IMR-90 (cell line): ENCODE results near the gene COL28A1. TPM values are rescaled to one million over a fixed set of nuclear protein-coding genes. Genes with fewer than 3 reads are reported as not detected.

Source experiments
- ATAC-seq: fragments of 200-7000 bp; cut with Tn5 transposase; 2 replicates; pipeline ENCODE4 v1.9.1; 2020; ENCODE audit warnings: low read depth, mild to moderate bottlenecking, moderate library complexity
- BruUV-seq: library from RNA; stranded (reverse); fragments of 400-500 nt; replicated peaks from 2 replicates; lab custom pipeline; 2021; lab: Mats Ljungman, UMichigan
- CTCF ChIA-PET: fragments of 300-600 bp; formaldehyde crosslinking; extraction: SDS; loops from one replicate; lab custom pipeline; 2021; ENCODE audit warnings: antibody characterized with exemption; lab: Yijun Ruan, JAX
- POLR2A ChIA-PET: fragments of 300-600 bp; sonication (Branson Sonifier 250); formaldehyde crosslinking; loops from one replicate; lab custom pipeline; 2022; ENCODE audit warnings: antibody characterized with exemption; ENCODE audit not compliant: unreplicated experiment; lab: Charles Lee
- DNase-seq: peaks from one replicate; pipeline ENCODE4 v3.0.0; 2013
- H2AFZ ChIP-seq: replicated peaks from 2 replicates; pipeline ENCODE3; 2013; ENCODE audit warnings: low read length, mild to moderate bottlenecking; ENCODE audit not compliant: poor library complexity
- H2AK5ac ChIP-seq: 2 replicates; pipeline ENCODE4 v1.6.1; 2013; ENCODE audit warnings: low read depth, low read length, inconsistent platforms
- H2AK9ac ChIP-seq: replicated peaks from 2 replicates; pipeline ENCODE3; 2013; ENCODE audit warnings: mild to moderate bottlenecking, low read depth, low read length, moderate library complexity; ENCODE audit not compliant: poor library complexity
- H2BK120ac ChIP-seq: 2 replicates; pipeline ENCODE4 v1.6.1; 2013; ENCODE audit warnings: low read depth, low read length, inconsistent platforms
- H2BK15ac ChIP-seq: 3 replicates; pipeline ENCODE4 v1.6.1; 2013; ENCODE audit warnings: low read depth, low read length, inconsistent platforms
- H2BK20ac ChIP-seq: 2 replicates; pipeline ENCODE4 v1.6.1; 2013; ENCODE audit warnings: low read depth, mild to moderate bottlenecking, inconsistent platforms, low read length, moderate library complexity
- H2BK5ac ChIP-seq: 2 replicates; pipeline ENCODE4 v1.6.1; 2013; ENCODE audit warnings: mild to moderate bottlenecking, low read depth, low read length, inconsistent platforms; ENCODE audit not compliant: poor library complexity, severe bottlenecking
- H3K14ac ChIP-seq: replicated peaks from 2 replicates; pipeline ENCODE4 v1.6.1; 2013; ENCODE audit warnings: low read depth, low read length, inconsistent platforms
- H3K18ac ChIP-seq: 2 replicates; pipeline ENCODE4 v1.6.1; 2013; ENCODE audit warnings: low read depth, low read length, control low read depth
- H3K23ac ChIP-seq: 2 replicates; pipeline ENCODE4 v1.6.1; 2013; ENCODE audit warnings: low read depth, low read length, inconsistent platforms
- H3K27ac ChIP-seq: 2 replicates; pipeline ENCODE4 v1.5.1; 2013; ENCODE audit warnings: mild to moderate bottlenecking, control low read depth, low read length; ENCODE audit not compliant: insufficient read depth
- H3K27me3 ChIP-seq: 2 replicates; pipeline ENCODE4 v1.6.1; 2013; ENCODE audit warnings: low read length; ENCODE audit not compliant: control insufficient read depth, insufficient read depth
- H3K36me3 ChIP-seq: 2 replicates; pipeline ENCODE4 v1.6.1; 2013; ENCODE audit warnings: low read length, mixed read lengths; ENCODE audit not compliant: control insufficient read depth, insufficient read depth
- H3K4ac ChIP-seq: 2 replicates; pipeline ENCODE4 v1.6.1; 2013; ENCODE audit warnings: low read depth, low read length, inconsistent platforms
- H3K4me1 ChIP-seq: 2 replicates; pipeline ENCODE4 v1.6.1; 2013; ENCODE audit warnings: low read length, mixed read lengths; ENCODE audit not compliant: control insufficient read depth, insufficient read depth
- H3K4me2 ChIP-seq: 2 replicates; pipeline ENCODE4 v1.6.1; 2013; ENCODE audit warnings: low read depth, mild to moderate bottlenecking, control low read depth, low read length, moderate library complexity
- H3K4me3 ChIP-seq: 2 replicates; pipeline ENCODE4 v1.5.1; 2013; ENCODE audit warnings: low read depth, mild to moderate bottlenecking, control low read depth, low read length, moderate library complexity; ENCODE audit not compliant: insufficient read depth
- H3K56ac ChIP-seq: 2 replicates; pipeline ENCODE4 v1.6.1; 2013; ENCODE audit warnings: low read length, inconsistent platforms; ENCODE audit not compliant: insufficient read depth; ENCODE audit errors: extremely low read depth
- H3K79me1 ChIP-seq, 2 experiments: 2 replicates each; pipeline ENCODE4 v1.6.1; 2013; ENCODE audit warnings: low read length in 2 of 2, inconsistent platforms in 1 of 2, low read depth in 1 of 2
- H3K9ac ChIP-seq: 2 replicates; pipeline ENCODE4 v1.6.1; 2013; ENCODE audit warnings: low read depth, low read length, control low read depth
- H3K9me1 ChIP-seq: 2 replicates; pipeline ENCODE4 v1.6.1; 2013; ENCODE audit warnings: low read length, inconsistent platforms; ENCODE audit not compliant: insufficient read depth
- H3K9me3 ChIP-seq: 2 replicates; pipeline ENCODE4 v1.6.1; 2013; ENCODE audit warnings: low read length; ENCODE audit not compliant: control insufficient read depth, insufficient read depth
- H4K20me1 ChIP-seq: 2 replicates; pipeline ENCODE4 v1.6.1; 2013; ENCODE audit warnings: low read length, inconsistent platforms; ENCODE audit not compliant: insufficient read depth
- H4K5ac ChIP-seq: 2 replicates; pipeline ENCODE4 v1.6.1; 2013; ENCODE audit warnings: mild to moderate bottlenecking, low read depth, low read length, control low read depth
- H4K8ac ChIP-seq, 2 experiments: 2 replicates each; pipeline ENCODE4 v1.6.1; 2013; ENCODE audit warnings: low read depth in 2 of 2, low read length in 2 of 2, control low read depth in 1 of 2, inconsistent platforms in 1 of 2
- H4K91ac ChIP-seq: 2 replicates; pipeline ENCODE4 v1.6.1; 2013; ENCODE audit warnings: low read depth, low read length, inconsistent platforms; ENCODE audit not compliant: insufficient read depth
- BHLHE40 ChIP-seq: fragments of 150-350 bp; IDR thresholded peaks from 2 replicates; pipeline ENCODE4 v1.6.1; 2016; ENCODE audit warnings: mild to moderate bottlenecking, low read depth, low read length
- CEBPB ChIP-seq: IDR thresholded peaks from 2 replicates; pipeline ENCODE4 v1.6.1; 2012; ENCODE audit warnings: low read depth, low read length, improper control_type of control experiment
- CHD1 ChIP-seq: IDR thresholded peaks from 2 replicates; pipeline ENCODE4 v1.6.1; 2012; ENCODE audit warnings: low read depth, low read length, improper control_type of control experiment
- FOS ChIP-seq: fragments of 150-350 bp; IDR thresholded peaks from 2 replicates; pipeline ENCODE4 v1.6.1; 2016; ENCODE audit warnings: low read depth, low read length
- MAFK ChIP-seq: IDR thresholded peaks from 2 replicates; pipeline ENCODE4 v1.6.1; 2012; ENCODE audit warnings: low read depth, low read length, improper control_type of control experiment
- MXI1 ChIP-seq: IDR thresholded peaks from 2 replicates; pipeline ENCODE4 v1.6.1; 2012; ENCODE audit warnings: low read depth, mild to moderate bottlenecking, low read length, moderate library complexity, borderline replicate concordance
- NFE2L2 ChIP-seq: fragments of 150-350 bp; IDR thresholded peaks from 2 replicates; pipeline ENCODE4 v1.6.1; 2016; ENCODE audit warnings: low read depth, mild to moderate bottlenecking, low read length
- POLR2A ChIP-seq: IDR thresholded peaks from 2 replicates; pipeline ENCODE4 v1.6.1; 2012; ENCODE audit warnings: mild to moderate bottlenecking, low read depth, low read length
- RAD21 ChIP-seq: IDR thresholded peaks from 2 replicates; pipeline ENCODE4 v1.6.1; 2012; ENCODE audit warnings: low read length, improper control_type of control experiment
- RCOR1 ChIP-seq: IDR thresholded peaks from 2 replicates; pipeline ENCODE4 v1.6.1; 2012; ENCODE audit warnings: mild to moderate bottlenecking, low read length, improper control_type of control experiment; ENCODE audit not compliant: insufficient replicate concordance
- RFX5 ChIP-seq: IDR thresholded peaks from 2 replicates; pipeline ENCODE4 v1.8.0; 2012; ENCODE audit warnings: low read depth, mild to moderate bottlenecking, low read length, moderate library complexity
- SMC3 ChIP-seq: fragments of 150-350 bp; IDR thresholded peaks from 2 replicates; pipeline ENCODE4 v1.6.1; 2016; ENCODE audit warnings: low read depth, mild to moderate bottlenecking, antibody characterized with exemption, low read length, moderate library complexity
- WGBS, 2 experiments: methylation state at CpG; one replicate each; pipeline versions ENCODE4 v1.1.5 to v1.1.7; 2013; ENCODE audit warnings: missing lambda C conversion rate in 2 of 2; ENCODE audit not compliant: insufficient read length in 1 of 2; ENCODE audit errors: extremely low coverage in 2 of 2; 5-methylcytosine and 5-hydroxymethylcytosine counted together
- dilution Hi-C: fragments of 300-500 bp; cut with HindIII; formaldehyde crosslinking; loops from one replicate; pipeline ENCODE4 v1.14.3; 2018; ENCODE audit warnings: low sequenced_read_pairs; ENCODE audit not compliant: unreplicated experiment
- in situ Hi-C: fragments of 300-500 bp; cut with MboI; formaldehyde crosslinking; loops from 3 replicates; pipeline ENCODE4 v1.14.3; 2019; ENCODE audit warnings: low sequenced_read_pairs, inconsistent platforms, mixed read lengths
- intact Hi-C: fragments of 100-400 bp; cut with micrococcal nuclease; formaldehyde crosslinking; loops from 2 replicates; pipeline ENCODE4 v1.10.0; 2022
- polyA plus RNA-seq, 3 experiments: library from polyadenylated mRNA; depleted of rRNA; stranded (reverse); fragments of >200 nt; gene quantifications; 2 replicates each; pipeline ENCODE4 v1.2.3, GENCODE V29; 2012; ENCODE audit warnings: low replicate concordance in 1 of 3
- total RNA-seq: library from RNA; depleted of rRNA; stranded (reverse); fragments of >200 nt; gene quantifications from 2 replicates; pipeline ENCODE4 v1.2.3, GENCODE V29; 2012
- TF ChIP-seq, protein P1 (sequence below): fragments of 150-350 bp; IDR thresholded peaks from 2 replicates; pipeline ENCODE4 v1.6.1; 2016; ENCODE audit warnings: low read depth, mild to moderate bottlenecking, low read length, moderate library complexity, borderline replicate concordance
- TF ChIP-seq, protein P2 (sequence below): fragments of 150-350 bp; IDR thresholded peaks from 2 replicates; pipeline ENCODE4 v1.6.1; 2017; ENCODE audit warnings: mild to moderate bottlenecking, antibody characterized with exemption, low read length, low read depth
- TF ChIP-seq, protein P3 (sequence below): conservative IDR thresholded peaks from 2 replicates; pipeline ENCODE4 v1.5.1; 2012; ENCODE audit warnings: mild to moderate bottlenecking, low read depth, low read length, improper control_type of control experiment

Gene COL28A1
- total and polyA plus RNA-seq, 2 of the 4 experiments (the other 2 are of a cell fraction), result under 0.01 to 0.05 TPM

GRCh38 chr7:7554649-7555575 is 19.2 kb upstream of the COL28A1 start:
- Histone ChIP-seq H3K4ac (no peak overlapping the region), H2BK120ac (no peak overlapping the region), H3K23ac (no peak overlapping the region), H3K27ac (no peak overlapping the region), H3K27me3 (no peaks in the 10 kb centered on the region), H2BK15ac (no peak overlapping the region), H4K91ac (no peak overlapping the region), H3K18ac (no peak overlapping the region), H3K36me3 (no peaks in the 10 kb centered on the region), H4K20me1 (no peaks in the 10 kb centered on the region), H2BK5ac (no peak overlapping the region), H3K14ac (no peak overlapping the region), H4K5ac (no peak overlapping the region), H3K4me3 (no peak overlapping the region), H3K9ac (no peak overlapping the region), H3K4me1 (no peaks in the 10 kb centered on the region), H3K79me1 (no peaks in the 10 kb centered on the region), H3K9me3 (no peaks in the 10 kb centered on the region), H3K4me2 (no peak overlapping the region), H2AK9ac (no peak overlapping the region), H3K9me1 (no peaks in the 10 kb centered on the region), H3K56ac (no peak overlapping the region), H2BK20ac (no peak overlapping the region), H4K8ac (no peak overlapping the region), H2AFZ (no peak overlapping the region), H2AK5ac (no peak overlapping the region)
- BruUV-seq, result no TSS peak
- no peak for DNase-seq
- dilution Hi-C loops (no loop called here), intact Hi-C loops (no loop called here), in situ Hi-C loops (no loop called here)
- WGBS, 2 experiments, result 58% methylated on average over 2 of the region's 8 CpGs; no CpG with 5 or more reads in 1 of the 2 experiments
- CTCF ChIA-PET, result interaction anchor here (1.3 kb wide), 1 partner anchor 10 kb away, joined by 5 read pairs; no protein-coding TSS in a partner anchor
- no peak for TF ChIP-seq FOS
- TF ChIP-seq, protein P1, sequence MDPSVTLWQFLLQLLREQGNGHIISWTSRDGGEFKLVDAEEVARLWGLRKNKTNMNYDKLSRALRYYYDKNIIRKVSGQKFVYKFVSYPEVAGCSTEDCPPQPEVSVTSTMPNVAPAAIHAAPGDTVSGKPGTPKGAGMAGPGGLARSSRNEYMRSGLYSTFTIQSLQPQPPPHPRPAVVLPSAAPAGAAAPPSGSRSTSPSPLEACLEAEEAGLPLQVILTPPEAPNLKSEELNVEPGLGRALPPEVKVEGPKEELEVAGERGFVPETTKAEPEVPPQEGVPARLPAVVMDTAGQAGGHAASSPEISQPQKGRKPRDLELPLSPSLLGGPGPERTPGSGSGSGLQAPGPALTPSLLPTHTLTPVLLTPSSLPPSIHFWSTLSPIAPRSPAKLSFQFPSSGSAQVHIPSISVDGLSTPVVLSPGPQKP, result no peak
- TF ChIP-seq RAD21, result no peak
- TF ChIP-seq NFE2L2, result no peak
- TF ChIP-seq MAFK, result no peak
- no peak for TF ChIP-seq RCOR1
- TF ChIP-seq BHLHE40, result no peak
- TF ChIP-seq MXI1, result no peak
- TF ChIP-seq, protein P2, sequence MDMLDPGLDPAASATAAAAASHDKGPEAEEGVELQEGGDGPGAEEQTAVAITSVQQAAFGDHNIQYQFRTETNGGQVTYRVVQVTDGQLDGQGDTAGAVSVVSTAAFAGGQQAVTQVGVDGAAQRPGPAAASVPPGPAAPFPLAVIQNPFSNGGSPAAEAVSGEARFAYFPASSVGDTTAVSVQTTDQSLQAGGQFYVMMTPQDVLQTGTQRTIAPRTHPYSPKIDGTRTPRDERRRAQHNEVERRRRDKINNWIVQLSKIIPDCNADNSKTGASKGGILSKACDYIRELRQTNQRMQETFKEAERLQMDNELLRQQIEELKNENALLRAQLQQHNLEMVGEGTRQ, result no peak
- TF ChIP-seq, protein P3, sequence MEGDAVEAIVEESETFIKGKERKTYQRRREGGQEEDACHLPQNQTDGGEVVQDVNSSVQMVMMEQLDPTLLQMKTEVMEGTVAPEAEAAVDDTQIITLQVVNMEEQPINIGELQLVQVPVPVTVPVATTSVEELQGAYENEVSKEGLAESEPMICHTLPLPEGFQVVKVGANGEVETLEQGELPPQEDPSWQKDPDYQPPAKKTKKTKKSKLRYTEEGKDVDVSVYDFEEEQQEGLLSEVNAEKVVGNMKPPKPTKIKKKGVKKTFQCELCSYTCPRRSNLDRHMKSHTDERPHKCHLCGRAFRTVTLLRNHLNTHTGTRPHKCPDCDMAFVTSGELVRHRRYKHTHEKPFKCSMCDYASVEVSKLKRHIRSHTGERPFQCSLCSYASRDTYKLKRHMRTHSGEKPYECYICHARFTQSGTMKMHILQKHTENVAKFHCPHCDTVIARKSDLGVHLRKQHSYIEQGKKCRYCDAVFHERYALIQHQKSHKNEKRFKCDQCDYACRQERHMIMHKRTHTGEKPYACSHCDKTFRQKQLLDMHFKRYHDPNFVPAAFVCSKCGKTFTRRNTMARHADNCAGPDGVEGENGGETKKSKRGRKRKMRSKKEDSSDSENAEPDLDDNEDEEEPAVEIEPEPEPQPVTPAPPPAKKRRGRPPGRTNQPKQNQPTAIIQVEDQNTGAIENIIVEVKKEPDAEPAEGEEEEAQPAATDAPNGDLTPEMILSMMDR, result no peak
- TF ChIP-seq SMC3, result no peak
- TF ChIP-seq CEBPB, result no peak
- TF ChIP-seq POLR2A, result no peak
- TF ChIP-seq CHD1, result no peak
- no peak for TF ChIP-seq RFX5
- no peak for ATAC-seq
- POLR2A ChIA-PET, result no interaction called here
